Osteoblast (primary cell): ENCODE measurements around the gene LHX2. TPM values are rescaled to one million over a fixed set of nuclear protein-coding genes. Genes with fewer than 3 reads are reported as not detected.

ENCODE experiments used
- DNase-seq: peaks from one replicate; pipeline ENCODE4 v3.0.0; 2011; ENCODE audit warnings: low spot score, mixed read lengths; ENCODE audit not compliant: insufficient read length; ENCODE audit errors: missing footprints
- H2AFZ ChIP-seq: 2 replicates; pipeline ENCODE4 v1.6.0; 2011; ENCODE audit warnings: mild to moderate bottlenecking, low read length
- H3K27ac ChIP-seq: 2 replicates; pipeline ENCODE4 v1.5.1; 2011; ENCODE audit warnings: mild to moderate bottlenecking, low read depth, low read length, moderate library complexity
- H3K27me3 ChIP-seq: 2 replicates; pipeline ENCODE4 v1.6.0; 2012; ENCODE audit warnings: mild to moderate bottlenecking, control low read depth, inconsistent platforms, low read length, moderate library complexity; ENCODE audit not compliant: insufficient read depth
- H3K36me3 ChIP-seq: 2 replicates; pipeline ENCODE4 v1.5.1; 2011; ENCODE audit warnings: mild to moderate bottlenecking, low read length, control low read depth, moderate library complexity; ENCODE audit not compliant: insufficient read depth
- H3K4me1 ChIP-seq: 2 replicates; pipeline ENCODE4 v1.5.1; 2011; ENCODE audit warnings: mild to moderate bottlenecking, low read length, control low read depth, moderate library complexity; ENCODE audit not compliant: insufficient read depth
- H3K4me2 ChIP-seq: 2 replicates; pipeline ENCODE4 v1.6.0; 2011; ENCODE audit warnings: mild to moderate bottlenecking, low read length; ENCODE audit not compliant: insufficient read depth
- H3K4me3 ChIP-seq: fragments of 200-600 bp; sonication (generic); 3 replicates; pipeline ENCODE4 v1.5.1; 2012; ENCODE audit warnings: mild to moderate bottlenecking, low read length, inconsistent platforms; ENCODE audit not compliant: insufficient read depth
- H3K79me2 ChIP-seq: 2 replicates; pipeline ENCODE4 v1.6.0; 2012; ENCODE audit warnings: mild to moderate bottlenecking, low read length, control low read depth, inconsistent platforms; ENCODE audit not compliant: insufficient read depth
- H3K9me3 ChIP-seq: 2 replicates; pipeline ENCODE4 v1.5.1; 2011; ENCODE audit warnings: low read depth, low read length, control low read depth
- H4K20me1 ChIP-seq: 2 replicates; pipeline ENCODE4 v1.6.0; 2012; ENCODE audit warnings: mild to moderate bottlenecking, low read length, control low read depth; ENCODE audit not compliant: insufficient read depth
- total RNA-seq: library from RNA; depleted of rRNA; stranded (reverse); fragments of >200 nt; gene quantifications from 2 replicates; pipeline ENCODE4 v1.2.3, GENCODE V29; 2012
- TF ChIP-seq, protein P1 (sequence below): IDR thresholded peaks from 2 replicates; pipeline ENCODE4 v1.5.1; 2011; ENCODE audit warnings: mild to moderate bottlenecking, low read depth, low read length, moderate library complexity; ENCODE audit errors: extremely low read depth

The LHX2 gene
- total RNA-seq, 1 donor = not detected

GRCh38 chr9:124030969-124031451 lies 19.4 kb downstream of the LHX2 start:
- Histone ChIP-seq H2AFZ (no peak overlapping the region), H3K79me2 (no peaks in the 10 kb centered on the region), H3K27ac (no peak overlapping the region), H3K36me3 (no peaks in the 10 kb centered on the region), H3K4me3 (peak overlapping the region; percentile 54), H3K4me2 (peak overlapping the region; percentile 71), H3K27me3 (peaks cover 47% of the 10 kb centered on the region), H4K20me1 (no peaks in the 10 kb centered on the region), H3K4me1 (no peaks in the 10 kb centered on the region), H3K9me3 (no peaks in the 10 kb centered on the region)
- TF ChIP-seq, protein P1, sequence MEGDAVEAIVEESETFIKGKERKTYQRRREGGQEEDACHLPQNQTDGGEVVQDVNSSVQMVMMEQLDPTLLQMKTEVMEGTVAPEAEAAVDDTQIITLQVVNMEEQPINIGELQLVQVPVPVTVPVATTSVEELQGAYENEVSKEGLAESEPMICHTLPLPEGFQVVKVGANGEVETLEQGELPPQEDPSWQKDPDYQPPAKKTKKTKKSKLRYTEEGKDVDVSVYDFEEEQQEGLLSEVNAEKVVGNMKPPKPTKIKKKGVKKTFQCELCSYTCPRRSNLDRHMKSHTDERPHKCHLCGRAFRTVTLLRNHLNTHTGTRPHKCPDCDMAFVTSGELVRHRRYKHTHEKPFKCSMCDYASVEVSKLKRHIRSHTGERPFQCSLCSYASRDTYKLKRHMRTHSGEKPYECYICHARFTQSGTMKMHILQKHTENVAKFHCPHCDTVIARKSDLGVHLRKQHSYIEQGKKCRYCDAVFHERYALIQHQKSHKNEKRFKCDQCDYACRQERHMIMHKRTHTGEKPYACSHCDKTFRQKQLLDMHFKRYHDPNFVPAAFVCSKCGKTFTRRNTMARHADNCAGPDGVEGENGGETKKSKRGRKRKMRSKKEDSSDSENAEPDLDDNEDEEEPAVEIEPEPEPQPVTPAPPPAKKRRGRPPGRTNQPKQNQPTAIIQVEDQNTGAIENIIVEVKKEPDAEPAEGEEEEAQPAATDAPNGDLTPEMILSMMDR = no peak
- DNase-seq = peak; percentile 91

DNA sequence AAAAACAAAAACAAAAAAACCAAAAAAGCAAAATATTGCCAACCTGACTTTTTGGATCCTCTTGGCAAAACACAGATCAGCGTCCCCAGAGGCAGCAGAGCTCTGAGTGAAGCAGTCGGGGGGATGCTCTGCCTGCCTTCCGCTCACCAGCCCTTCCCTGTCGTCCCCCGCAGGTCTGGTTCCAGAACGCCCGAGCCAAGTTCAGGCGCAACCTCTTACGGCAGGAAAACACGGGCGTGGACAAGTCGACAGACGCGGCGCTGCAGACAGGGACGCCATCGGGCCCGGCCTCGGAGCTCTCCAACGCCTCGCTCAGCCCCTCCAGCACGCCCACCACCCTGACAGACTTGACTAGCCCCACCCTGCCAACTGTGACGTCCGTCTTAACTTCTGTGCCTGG lies 20.7 kb downstream of the LHX2 start:
- TF ChIP-seq, protein P1 = no peak
- Histone ChIP-seq H3K4me3 (no peak overlapping the region), H3K79me2 (no peaks in the 10 kb centered on the region), H2AFZ (no peak overlapping the region), H3K4me2 (no peak overlapping the region), H3K27ac (no peak overlapping the region), H3K36me3 (no peaks in the 10 kb centered on the region), H3K4me1 (no peaks in the 10 kb centered on the region), H4K20me1 (no peaks in the 10 kb centered on the region), H3K9me3 (no peaks in the 10 kb centered on the region), H3K27me3 (peaks cover 53% of the 10 kb centered on the region)
- DNase-seq = no peak

DNA sequence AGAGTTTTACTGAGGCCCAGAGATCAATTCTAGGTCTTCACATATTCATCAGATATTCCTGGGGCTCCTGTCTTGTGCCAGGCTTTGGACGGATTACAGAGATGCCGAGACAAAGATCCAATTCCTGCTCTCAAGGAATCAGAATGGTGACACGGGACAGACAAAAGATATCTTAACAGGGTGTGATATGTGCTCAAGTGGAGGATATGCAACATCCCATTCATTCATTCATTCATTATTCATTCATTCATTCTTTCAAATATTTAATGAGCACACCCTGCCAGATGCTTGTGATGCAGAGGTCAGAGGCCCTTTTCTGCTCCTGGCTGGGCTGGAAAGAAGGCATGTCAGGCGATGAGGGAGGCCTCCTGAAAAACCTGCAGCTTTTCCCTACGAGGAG lies 21.8 kb downstream of the LHX2 start:
- DNase-seq = peak; percentile 37
- Histone ChIP-seq H3K36me3 (no peaks in the 10 kb centered on the region), H4K20me1 (no peaks in the 10 kb centered on the region), H3K27ac (no peak overlapping the region), H3K4me2 (no peak overlapping the region), H3K4me3 (no peak overlapping the region), H3K9me3 (no peaks in the 10 kb centered on the region), H3K4me1 (no peaks in the 10 kb centered on the region), H3K27me3 (peaks cover 59% of the 10 kb centered on the region), H3K79me2 (no peaks in the 10 kb centered on the region), H2AFZ (no peak overlapping the region)
- TF ChIP-seq, protein P1 = no peak

DNA sequence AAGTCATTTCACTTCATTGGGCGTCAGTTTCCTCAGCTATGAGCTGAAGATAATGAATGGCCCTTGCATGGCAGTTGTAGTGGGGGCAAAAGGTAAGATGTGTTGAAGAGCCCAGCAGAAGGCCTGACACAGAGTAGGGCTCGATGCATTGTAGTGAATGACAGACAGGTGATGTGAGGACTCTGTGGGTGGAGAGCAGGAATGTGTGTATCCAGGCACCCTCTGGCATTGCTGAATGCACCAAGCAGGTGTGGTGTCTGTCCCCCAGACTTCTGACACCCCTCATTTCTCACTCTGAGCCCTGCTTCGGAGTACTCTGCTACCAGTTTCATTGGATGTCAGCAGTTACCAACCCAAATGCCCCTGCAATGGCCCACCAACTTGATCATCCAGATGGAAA lies 22.4 kb downstream of the LHX2 start:
- no peak overlapping the region for H3K4me2 ChIP-seq
- no peak overlapping the region for H2AFZ ChIP-seq
- H3K9me3 ChIP-seq = no peaks in the 10 kb centered on the region
- no peaks in the 10 kb centered on the region for H3K79me2 ChIP-seq
- H3K4me3 ChIP-seq = no peak overlapping the region
- H3K27ac ChIP-seq = no peak overlapping the region
- no peaks in the 10 kb centered on the region for H4K20me1 ChIP-seq
- DNase-seq = no peak
- H3K4me1 ChIP-seq = no peaks in the 10 kb centered on the region
- H3K27me3 ChIP-seq = peaks cover 59% of the 10 kb centered on the region
- TF ChIP-seq, protein P1 = no peak
- no peaks in the 10 kb centered on the region for H3K36me3 ChIP-seq
